Nephron (organoid): ENCODE data around the gene ZNF155.

ENCODE experiments used
- H3K27ac Mint-ChIP-seq, 3 experiments: 2 replicates each; pipeline ENCODE4 v1.8.0; 2020; ENCODE audit warnings: mixed read lengths in 3 of 3, mild to moderate bottlenecking in 2 of 3, moderate library complexity in 1 of 3
- H3K27me3 Mint-ChIP-seq: 2 replicates; pipeline ENCODE4 v1.8.0; 2021; ENCODE audit warnings: low read depth, mild to moderate bottlenecking, moderate library complexity, mixed read lengths
- H3K36me3 Mint-ChIP-seq: 2 replicates; pipeline ENCODE4 v1.8.0; 2020; ENCODE audit warnings: low read depth, mixed read lengths
- H3K4me1 Mint-ChIP-seq: 2 replicates; pipeline ENCODE4 v1.8.0; 2020; ENCODE audit warnings: mixed read lengths
- H3K4me3 Mint-ChIP-seq, 3 experiments: 2 replicates each; pipeline ENCODE4 v1.8.0; 2020; ENCODE audit warnings: mild to moderate bottlenecking in 3 of 3, mixed read lengths in 3 of 3, moderate library complexity in 2 of 3
- H3K9me3 Mint-ChIP-seq: 2 replicates; pipeline ENCODE4 v1.8.0; 2020; ENCODE audit warnings: mixed read lengths
- CTCF ChIP-seq, 3 experiments: fragments of 200-600 bp; sonication (generic); IDR thresholded peaks; one replicate each; pipeline ENCODE4 v1.5.0; 2021; ENCODE audit warnings: antibody characterized with exemption in 3 of 3; ENCODE audit not compliant: unreplicated experiment in 3 of 3

ZNF155 gene

DNA sequence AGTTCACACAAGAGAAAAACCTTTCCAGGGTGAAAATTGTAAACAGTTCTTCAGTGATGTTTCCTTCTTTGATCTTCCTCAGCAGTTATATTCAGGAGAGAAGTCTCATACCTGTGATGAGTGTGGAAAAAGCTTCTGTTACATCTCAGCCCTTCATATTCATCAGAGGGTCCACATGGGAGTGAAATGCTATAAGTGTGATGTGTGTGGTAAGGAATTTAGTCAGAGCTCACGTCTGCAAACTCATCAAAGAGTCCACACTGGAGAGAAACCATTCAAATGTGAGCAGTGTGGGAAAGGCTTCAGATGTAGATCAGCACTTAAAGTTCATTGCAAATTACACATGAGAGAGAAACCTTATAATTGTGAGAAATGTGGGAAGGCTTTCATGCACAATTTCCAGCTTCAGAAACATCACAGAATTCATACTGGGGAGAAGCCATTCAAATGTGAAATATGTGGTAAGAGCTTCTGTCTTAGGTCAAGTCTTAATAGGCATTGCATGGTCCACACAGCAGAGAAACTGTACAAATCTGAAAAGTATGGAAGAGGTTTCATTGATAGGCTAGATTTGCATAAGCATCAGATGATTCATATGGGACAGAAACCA is 48.1 kb downstream of the ZNF155 start:
- Mint-ChIP-seq H3K4me3 (no peak overlapping the region), H3K27ac (no peak overlapping the region), H3K27me3 (peaks cover 7% of the 10 kb centered on the region), H3K36me3 (peaks cover 85% of the 10 kb centered on the region), H3K9me3 (peaks cover 85% of the 10 kb centered on the region), H3K4me1 (peaks cover 7% of the 10 kb centered on the region)
- no peak for TF ChIP-seq CTCF (IDR thresholded peaks at IDR 0.05; ENCODE audit: unreplicated experiment in 3 of 3)

DNA sequence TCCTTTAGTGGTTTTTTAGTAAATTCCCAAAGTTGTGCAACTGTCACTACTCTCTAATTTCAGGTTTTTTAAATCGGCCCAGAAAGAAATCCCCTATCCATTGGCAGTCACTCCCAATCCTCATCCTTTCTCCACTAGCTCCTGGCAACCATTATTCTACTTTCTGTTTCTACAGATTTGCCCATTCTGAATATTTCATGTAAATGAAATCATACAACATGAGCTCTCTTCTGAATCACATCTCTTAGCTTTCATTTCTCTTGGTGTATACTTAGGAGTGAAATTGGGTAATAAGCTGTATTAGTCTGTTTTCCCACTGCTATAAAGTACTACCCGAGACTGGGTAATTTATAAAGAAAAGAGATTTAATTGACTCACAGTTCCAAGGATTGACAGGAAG is 58.2 kb downstream of the ZNF155 start:
- Mint-ChIP-seq H3K36me3 (no peaks in the 10 kb centered on the region), H3K4me3 (no peak overlapping the region), H3K9me3 (peaks cover 22% of the 10 kb centered on the region), H3K27ac (no peak overlapping the region), H3K4me1 (no peaks in the 10 kb centered on the region), H3K27me3 (peaks cover 14% of the 10 kb centered on the region)
- TF ChIP-seq CTCF (IDR thresholded peaks at IDR 0.05; ENCODE audit: unreplicated experiment in 3 of 3) = no peak
